Liver (tissue), 3 donors: ENCODE data around the gene HHIPL2.

ENCODE experiments used
- ATF3 ChIP-seq: IDR thresholded peaks from 2 replicates; pipeline ENCODE4 v1.6.1; 2016; ENCODE audit warnings: antibody characterized with exemption
- TF ChIP-seq, protein P1 (sequence below): fragments of 150-350 bp; IDR thresholded peaks from 2 replicates; pipeline ENCODE4 v1.5.1; 2017; ENCODE audit warnings: improper control_type of control experiment, low read depth, low read length; ENCODE audit not compliant: missing input control
- TF ChIP-seq, protein P2 (sequence below): IDR thresholded peaks from 2 replicates; pipeline ENCODE4 v1.6.1; 2016; ENCODE audit warnings: antibody characterized with exemption
- donor health status: healthy.
- donor health status: healthy.

DNA sequence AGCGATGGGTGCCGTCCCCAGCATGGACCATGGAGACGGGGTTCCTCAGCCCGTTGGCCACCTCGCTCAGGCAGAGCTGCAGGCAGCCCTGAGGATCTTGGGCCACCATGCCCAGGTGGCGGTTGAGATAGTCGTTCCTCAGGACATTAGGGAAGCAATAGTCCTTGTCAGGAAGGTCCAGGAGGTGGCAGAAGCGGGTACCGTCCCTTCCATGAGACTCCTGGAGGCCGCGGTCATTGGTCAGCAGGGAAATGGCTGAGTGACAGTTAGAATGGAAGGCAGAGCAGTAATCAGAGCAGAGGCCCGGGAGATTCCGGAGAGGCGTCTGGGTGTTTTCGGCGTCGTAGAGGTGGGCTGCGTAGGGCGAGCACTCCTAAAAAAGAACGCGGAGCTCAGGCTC is 4.1 kb downstream of the HHIPL2 start:
- TF ChIP-seq, protein P1, sequence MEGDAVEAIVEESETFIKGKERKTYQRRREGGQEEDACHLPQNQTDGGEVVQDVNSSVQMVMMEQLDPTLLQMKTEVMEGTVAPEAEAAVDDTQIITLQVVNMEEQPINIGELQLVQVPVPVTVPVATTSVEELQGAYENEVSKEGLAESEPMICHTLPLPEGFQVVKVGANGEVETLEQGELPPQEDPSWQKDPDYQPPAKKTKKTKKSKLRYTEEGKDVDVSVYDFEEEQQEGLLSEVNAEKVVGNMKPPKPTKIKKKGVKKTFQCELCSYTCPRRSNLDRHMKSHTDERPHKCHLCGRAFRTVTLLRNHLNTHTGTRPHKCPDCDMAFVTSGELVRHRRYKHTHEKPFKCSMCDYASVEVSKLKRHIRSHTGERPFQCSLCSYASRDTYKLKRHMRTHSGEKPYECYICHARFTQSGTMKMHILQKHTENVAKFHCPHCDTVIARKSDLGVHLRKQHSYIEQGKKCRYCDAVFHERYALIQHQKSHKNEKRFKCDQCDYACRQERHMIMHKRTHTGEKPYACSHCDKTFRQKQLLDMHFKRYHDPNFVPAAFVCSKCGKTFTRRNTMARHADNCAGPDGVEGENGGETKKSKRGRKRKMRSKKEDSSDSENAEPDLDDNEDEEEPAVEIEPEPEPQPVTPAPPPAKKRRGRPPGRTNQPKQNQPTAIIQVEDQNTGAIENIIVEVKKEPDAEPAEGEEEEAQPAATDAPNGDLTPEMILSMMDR = no peak
- TF ChIP-seq ATF3 = no peak
- TF ChIP-seq, protein P2, sequence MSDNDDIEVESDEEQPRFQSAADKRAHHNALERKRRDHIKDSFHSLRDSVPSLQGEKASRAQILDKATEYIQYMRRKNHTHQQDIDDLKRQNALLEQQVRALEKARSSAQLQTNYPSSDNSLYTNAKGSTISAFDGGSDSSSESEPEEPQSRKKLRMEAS = no peak
